Islet of Langerhans (tissue), 1 donor: ENCODE data around the gene CSMD2.

Experiments
- FAIRE-seq: peaks from one replicate; lab custom pipeline; 2011; peaks lifted over from hg19 to GRCh38; lab: Jason Lieb, UNC

The CSMD2 gene

GRCh38 chr1:33899746-33900145 is 265.3 kb downstream of the CSMD2 start:
- FAIRE-seq: no peak

DNA sequence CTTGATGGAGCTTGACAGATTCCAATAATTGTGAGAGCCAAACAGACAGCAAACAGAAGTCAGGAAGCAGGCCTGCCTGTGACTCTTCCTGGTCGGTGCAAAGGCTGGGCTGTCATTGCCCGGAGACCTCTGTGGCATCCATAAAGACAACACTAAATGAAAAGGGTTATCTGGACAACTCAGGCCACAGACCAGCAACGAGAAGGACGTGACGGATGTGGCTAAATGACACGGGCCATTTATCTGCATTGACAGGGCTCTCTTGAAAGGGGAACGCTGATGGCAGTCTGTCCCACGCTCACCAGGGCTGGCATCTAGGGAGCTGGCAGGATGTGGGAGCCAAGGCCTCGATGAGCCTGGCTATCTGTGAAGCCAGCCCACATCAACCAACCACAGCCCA is 266.1 kb downstream of the CSMD2 start:
- no peak for FAIRE-seq

DNA sequence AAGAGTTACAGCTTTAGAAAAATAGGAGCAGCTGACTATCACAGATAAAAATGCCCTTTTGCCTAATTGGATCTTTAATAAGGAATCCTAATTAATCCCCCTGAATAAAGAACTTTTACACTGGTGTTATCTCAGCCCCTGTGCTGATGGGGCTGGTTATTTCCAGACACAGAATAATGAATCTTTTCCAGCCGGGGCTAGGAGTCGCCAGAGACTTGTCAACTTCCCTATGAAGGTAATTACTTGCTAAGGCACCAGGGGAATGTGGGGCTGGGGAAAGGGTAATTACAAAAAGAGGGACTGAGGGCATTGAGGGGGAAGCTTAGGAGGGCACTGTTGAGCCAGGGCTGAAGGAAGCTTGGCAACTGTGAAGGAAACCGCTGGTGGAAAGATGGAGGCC is 266.6 kb downstream of the CSMD2 start:
- FAIRE-seq: no peak

GRCh38 chr1:33897092-33897725 is 267.8 kb downstream of the CSMD2 start:
- no peak for FAIRE-seq

DNA sequence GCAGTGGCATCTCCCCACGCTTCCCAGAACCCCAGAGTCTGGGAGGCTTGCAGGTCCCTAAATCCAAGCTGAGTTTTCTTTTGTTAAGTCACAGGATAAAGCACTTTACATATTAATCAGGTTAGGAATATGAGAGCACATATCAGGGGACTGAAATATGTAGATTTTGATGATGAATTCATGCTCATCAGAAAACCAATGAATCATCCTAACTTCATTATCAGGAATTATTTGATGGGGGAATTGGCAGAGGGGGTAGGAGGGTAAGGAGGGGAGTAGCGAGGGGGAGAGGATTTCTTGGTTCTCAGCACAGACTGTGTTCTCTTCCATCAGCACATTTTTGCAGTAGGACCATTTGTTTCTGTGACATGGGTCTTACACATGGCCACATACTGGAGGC is 269.1 kb downstream of the CSMD2 start:
- no peak for FAIRE-seq

- FAIRE-seq: no peak
Observed at GRCh38 chr1:33895396-33895795, 269.6 kb downstream of the CSMD2 start.

GRCh38 chr1:33893147-33893830 is 271.7 kb downstream of the CSMD2 start:
- FAIRE-seq: no peak

DNA sequence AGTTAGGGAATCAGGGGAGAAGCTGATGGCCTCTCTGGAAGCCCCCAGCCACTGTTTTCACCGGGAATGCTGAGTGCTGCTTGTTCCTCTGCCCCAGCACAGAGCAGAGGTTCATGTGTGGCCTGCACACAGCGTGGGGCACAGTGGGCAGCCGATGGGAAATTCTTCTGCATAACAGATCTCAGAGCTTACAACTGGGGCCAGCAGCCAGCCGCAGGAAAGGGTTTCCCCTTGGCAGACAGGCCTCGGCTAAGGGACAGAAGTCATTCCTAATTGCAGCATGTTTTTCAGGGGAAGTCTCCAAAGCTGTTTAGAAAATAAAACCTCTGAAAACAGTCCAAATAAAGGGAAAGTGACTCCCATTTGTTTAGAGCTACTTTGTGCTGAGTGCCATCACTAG is 278.5 kb downstream of the CSMD2 start:
- no peak for FAIRE-seq

DNA sequence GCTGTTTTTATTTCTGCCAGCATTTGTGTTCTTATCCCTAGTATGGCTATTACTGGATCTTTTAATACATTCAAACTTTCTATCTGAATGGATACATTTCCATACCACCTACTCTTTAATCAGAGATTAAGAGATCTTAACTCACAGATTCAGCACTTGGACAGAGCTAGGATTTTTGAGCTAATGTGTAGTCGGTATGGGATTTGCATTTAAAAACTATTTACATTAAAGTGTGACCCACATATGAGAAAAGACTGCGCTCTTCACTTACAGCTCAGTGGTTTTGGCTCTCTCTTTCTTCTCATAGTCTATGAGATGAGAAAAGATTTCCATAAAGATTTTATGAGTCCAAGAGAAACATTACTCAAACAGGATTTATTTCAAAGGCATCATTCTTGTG is 284.7 kb downstream of the CSMD2 start:
- FAIRE-seq: no peak

DNA sequence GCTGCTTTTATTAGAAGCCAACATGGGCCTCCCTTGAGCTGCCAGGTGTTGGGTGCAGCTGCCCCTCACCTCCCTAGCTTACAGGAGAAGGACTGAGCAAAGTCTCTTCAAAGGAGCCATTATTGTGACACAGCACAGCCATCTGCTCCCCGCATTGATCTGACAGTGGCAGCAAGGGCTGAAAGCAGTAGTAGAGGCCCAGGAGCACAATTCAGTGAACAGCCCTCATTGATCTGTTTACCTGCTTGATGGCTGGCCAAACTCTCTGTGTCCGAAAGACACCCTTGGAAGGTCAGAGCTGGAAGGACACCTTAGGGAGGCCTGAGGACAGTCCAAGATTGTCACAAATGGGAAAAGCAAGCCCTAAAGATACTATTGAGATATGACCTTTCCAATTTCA is 286.6 kb downstream of the CSMD2 start:
- no peak for FAIRE-seq

DNA sequence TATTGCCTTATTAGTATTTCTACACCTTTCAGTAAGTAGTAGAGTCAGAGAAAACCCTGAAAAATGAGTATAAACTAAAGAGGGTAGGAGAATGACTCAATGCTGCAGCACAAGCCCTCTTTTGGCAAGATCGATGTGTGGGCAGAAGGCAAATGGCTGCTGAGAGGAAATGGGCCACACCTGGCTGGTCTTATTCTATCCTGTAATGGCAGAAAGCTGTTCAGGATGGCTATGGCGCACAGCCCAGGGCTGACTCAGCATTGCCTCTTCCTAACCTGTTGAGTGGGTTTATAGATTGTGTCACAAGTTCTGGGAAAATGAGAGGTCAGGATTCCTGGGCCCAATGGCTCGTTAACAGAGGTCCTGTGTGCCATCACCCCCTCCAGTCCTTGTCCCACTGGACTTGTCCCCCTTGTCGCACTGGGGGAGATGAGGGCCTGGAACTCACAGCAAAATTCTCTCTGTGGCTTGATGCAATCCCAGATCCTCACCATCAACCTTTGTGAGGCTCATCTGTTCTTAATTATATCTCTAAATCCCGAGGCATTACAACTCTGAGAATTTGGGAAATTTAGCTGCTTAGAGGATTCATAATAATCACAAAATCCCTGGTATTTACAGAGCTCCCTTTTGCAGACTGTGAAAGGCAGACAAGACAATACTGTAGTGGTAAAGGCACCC is 287.9 kb downstream of the CSMD2 start:
- no peak for FAIRE-seq

GRCh38 chr1:33875862-33876261 is 289.2 kb downstream of the CSMD2 start:
- no peak for FAIRE-seq

GRCh38 chr1:33874636-33875035 is 290.4 kb downstream of the CSMD2 start:
- no peak for FAIRE-seq

GRCh38 chr1:33872683-33873082 is 292.3 kb downstream of the CSMD2 start:
- no peak for FAIRE-seq

- FAIRE-seq: no peak
Observed at GRCh38 chr1:33872275-33872674, 292.8 kb downstream of the CSMD2 start.

- FAIRE-seq: no peak
Observed at GRCh38 chr1:33867684-33868083, 297.3 kb downstream of the CSMD2 start.

DNA sequence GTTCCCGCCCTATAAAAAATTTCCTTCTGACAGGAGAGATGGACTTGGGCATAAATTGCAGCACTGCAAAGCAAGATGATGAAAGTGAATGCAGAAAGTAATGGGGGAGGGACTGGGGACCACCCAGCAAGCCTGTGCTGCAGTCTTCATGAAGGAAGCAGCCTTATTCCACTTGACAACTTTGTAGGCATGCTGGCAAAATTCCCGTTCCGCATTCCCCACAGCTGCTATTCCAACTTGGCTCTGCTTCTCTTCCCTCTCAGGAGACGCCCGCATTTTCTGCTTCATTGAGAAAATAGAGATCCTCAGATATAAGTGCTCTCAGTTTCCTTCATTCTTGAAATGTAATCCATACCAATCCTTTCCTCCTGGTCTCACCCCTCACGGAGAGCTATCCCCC is 298.7 kb downstream of the CSMD2 start:
- FAIRE-seq: no peak

- FAIRE-seq: no peak
Observed at GRCh38 chr1:33864460-33865389, 300.3 kb downstream of the CSMD2 start.

DNA sequence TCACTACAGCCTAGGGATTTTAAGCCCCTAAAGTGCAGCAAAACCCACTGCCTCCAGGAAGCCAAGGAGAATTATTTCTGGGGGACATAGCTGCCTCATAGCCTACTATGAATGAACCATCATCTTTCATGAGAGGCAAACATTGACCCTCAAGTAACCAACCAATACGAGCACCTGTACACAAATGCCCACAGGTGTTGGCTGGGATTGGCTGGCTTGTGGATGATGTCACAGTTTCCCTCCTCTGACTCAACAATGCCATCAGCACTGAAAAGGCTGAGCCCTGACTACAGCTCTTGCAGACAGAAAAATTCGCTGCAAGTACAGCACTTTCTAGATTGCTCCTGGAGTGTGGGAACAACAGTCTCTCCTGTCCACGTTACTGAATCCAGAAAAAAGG is 301.3 kb downstream of the CSMD2 start, which contains the start of gene HMGB4:
Gene HMGB4, plus strand, starts transcription at position 301 of the 400 bp plus-strand sequence. CDS start 113 bp downstream, outside the sequence.
- no peak for FAIRE-seq

GRCh38 chr1:33860671-33861070 is 304.4 kb downstream of the CSMD2 start:
- no peak for FAIRE-seq

DNA sequence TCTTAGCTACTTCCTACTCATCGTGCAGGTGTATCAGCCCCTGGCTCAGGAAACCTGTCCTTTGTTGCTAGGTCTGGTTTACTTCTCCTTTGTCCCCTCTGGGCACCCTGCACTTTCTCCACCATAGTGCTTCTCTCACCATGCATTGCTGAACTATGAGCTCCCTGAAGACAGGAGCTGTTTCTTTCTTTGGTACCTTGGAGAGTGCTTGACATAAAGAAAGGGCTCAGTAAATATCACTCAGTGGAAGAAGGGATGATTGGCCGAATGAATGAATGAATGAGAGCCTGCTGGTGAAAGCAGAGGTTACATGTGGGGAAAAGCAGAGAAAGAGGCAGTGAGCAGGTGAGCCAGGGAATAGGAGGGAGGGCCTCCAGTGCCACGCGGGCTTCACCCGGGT is 310.9 kb downstream of the CSMD2 start:
- FAIRE-seq: no peak

DNA sequence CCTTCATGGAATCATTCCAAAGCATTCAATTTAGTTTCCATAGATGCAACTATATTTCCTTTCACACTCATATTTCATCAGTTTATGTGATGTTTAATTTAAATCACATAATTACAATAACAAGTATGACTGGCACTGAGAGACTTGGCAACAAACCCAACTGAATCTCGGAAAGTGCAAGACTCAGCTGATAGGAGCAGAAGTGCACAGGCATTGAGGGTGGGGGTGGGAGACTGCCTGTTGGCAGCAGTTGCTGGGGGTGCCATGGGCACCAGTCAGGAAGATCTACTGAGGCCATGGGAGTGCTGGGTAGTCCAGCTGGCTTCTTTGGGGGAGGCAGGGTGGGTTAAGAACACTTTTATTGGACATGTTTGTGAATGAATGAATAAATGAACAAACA is 311.6 kb downstream of the CSMD2 start:
- FAIRE-seq: no peak
